ENCODE results near the gene ADGRV1.

The ADGRV1 gene

GRCh38 chr5:91151947-91152346 is 593.4 kb downstream of the ADGRV1 start:
- DNase-seq (ENCODE audit: low read depth) = peak; percentile 92
- no peak overlapping the region for H3K4me3 ChIP-seq (ENCODE audit: low read length)
- TF ChIP-seq CTCF (IDR thresholded peaks at IDR 0.05; ENCODE audit: insufficient read depth, low read depth, low read length, missing control alignments) = no peak

- no peak for DNase-seq (ENCODE audit: low read depth)
- no peak overlapping the region for H3K4me3 ChIP-seq (ENCODE audit: low read length)
- TF ChIP-seq CTCF (IDR thresholded peaks at IDR 0.05; ENCODE audit: insufficient read depth, low read depth, low read length, missing control alignments) = no peak
Measured at GRCh38 chr5:91154338-91154737, 595.7 kb downstream of the ADGRV1 start.

- H3K4me3 ChIP-seq (ENCODE audit: low read length) = no peak overlapping the region
- TF ChIP-seq CTCF (IDR thresholded peaks at IDR 0.05; ENCODE audit: insufficient read depth, low read depth, low read length, missing control alignments) = no peak
- DNase-seq (ENCODE audit: low read depth) = no peak
Measured at GRCh38 chr5:91155274-91155673, 596.7 kb downstream of the ADGRV1 start.

- TF ChIP-seq CTCF (IDR thresholded peaks at IDR 0.05; ENCODE audit: insufficient read depth, low read depth, low read length, missing control alignments) = no peak
- H3K4me3 ChIP-seq (ENCODE audit: low read length) = no peak overlapping the region
- no peak for DNase-seq (ENCODE audit: low read depth)
Measured at GRCh38 chr5:91156242-91156641, 597.6 kb downstream of the ADGRV1 start.

- no peak for TF ChIP-seq CTCF (IDR thresholded peaks at IDR 0.05; ENCODE audit: insufficient read depth, low read depth, low read length, missing control alignments)
- DNase-seq (ENCODE audit: low read depth) = no peak
- no peak overlapping the region for H3K4me3 ChIP-seq (ENCODE audit: low read length)
Measured at GRCh38 chr5:91158011-91158410, 599.4 kb downstream of the ADGRV1 start.

- TF ChIP-seq CTCF (IDR thresholded peaks at IDR 0.05; ENCODE audit: insufficient read depth, low read depth, low read length, missing control alignments) = no peak
- no peak overlapping the region for H3K4me3 ChIP-seq (ENCODE audit: low read length)
- no peak for DNase-seq (ENCODE audit: low read depth)
Measured at GRCh38 chr5:91159647-91160046, 601.0 kb downstream of the ADGRV1 start.

- H3K4me3 ChIP-seq (ENCODE audit: low read length) = no peak overlapping the region
- DNase-seq (ENCODE audit: low read depth) = peak; percentile 89
- TF ChIP-seq CTCF (IDR thresholded peaks at IDR 0.05; ENCODE audit: insufficient read depth, low read depth, low read length, missing control alignments) = no peak
Measured at GRCh38 chr5:91160714-91161285, 602.2 kb downstream of the ADGRV1 start.

Measured in epithelial cell of esophagus (primary cell).